HG03575 (cell line): ENCODE data around the gene EID2B.

Experiments
- ATAC-seq: cut with Tn5 transposase; IDR thresholded peaks from one replicate; pipeline ENCODE4 v1.9.1; 2021; ENCODE audit not compliant: unreplicated experiment, insufficient number of reproducible peaks, low FRiP score; ENCODE audit errors: extremely low read depth

Gene EID2B, protein sequence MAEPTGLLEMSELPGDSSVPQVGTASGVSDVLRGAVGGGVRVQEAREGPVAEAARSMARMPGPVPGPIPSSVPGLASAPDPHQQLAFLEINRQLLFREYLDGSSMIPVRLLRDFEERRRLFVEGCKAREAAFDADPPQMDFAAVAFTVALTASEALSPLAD

DNA sequence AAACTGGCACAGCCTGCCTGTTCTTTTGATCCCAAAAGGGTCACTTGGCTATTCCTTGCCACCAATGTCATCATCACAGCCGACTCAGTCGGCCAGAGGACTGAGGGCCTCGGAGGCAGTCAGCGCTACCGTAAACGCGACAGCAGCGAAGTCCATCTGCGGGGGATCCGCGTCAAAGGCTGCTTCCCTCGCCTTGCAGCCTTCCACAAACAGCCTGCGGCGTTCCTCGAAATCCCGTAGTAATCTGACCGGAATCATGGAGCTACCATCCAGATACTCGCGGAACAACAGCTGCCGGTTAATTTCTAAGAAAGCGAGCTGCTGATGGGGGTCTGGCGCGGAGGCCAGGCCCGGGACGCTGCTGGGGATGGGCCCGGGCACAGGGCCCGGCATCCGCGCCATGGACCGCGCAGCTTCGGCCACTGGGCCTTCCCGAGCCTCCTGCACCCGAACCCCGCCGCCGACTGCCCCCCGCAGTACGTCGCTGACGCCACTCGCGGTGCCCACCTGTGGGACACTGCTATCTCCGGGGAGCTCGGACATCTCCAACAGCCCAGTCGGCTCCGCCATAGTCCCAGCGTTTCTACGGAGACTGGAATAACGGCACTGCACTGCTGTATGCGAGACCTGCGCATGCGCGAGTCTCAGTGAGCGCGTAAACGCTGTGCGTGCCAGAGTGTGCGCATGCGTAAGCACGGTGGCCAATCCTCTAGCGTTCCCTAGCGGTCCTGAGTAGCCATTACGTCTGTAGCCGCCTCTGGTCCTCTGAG, at the start of gene EID2B:
TSS of gene EID2B (minus strand) at position 620 of the 770 bp plus-strand sequence. CDS start at position 570, 50 bp downstream.
- peak; percentile 82 for ATAC-seq

DNA sequence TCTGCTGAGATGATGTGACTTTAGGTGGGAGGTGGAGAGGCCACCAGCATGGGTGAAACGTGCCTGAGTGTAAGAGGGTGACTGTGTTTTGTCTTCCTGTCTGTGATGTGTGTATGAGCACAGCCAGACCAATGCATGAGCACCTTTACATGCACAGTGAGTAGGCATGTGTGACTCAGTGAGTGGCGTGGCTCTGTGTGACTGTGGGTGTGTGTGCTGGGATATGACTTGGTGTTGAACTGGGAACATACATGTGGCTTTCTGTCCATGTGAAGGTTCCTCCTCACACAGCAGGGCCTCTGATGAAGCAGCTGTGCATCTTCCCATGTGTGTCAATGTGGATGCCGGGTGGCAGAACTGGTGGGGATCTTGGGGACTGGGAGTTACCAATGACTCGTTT, 49.8 kb upstream of the EID2B start:
- ATAC-seq: no peak

DNA sequence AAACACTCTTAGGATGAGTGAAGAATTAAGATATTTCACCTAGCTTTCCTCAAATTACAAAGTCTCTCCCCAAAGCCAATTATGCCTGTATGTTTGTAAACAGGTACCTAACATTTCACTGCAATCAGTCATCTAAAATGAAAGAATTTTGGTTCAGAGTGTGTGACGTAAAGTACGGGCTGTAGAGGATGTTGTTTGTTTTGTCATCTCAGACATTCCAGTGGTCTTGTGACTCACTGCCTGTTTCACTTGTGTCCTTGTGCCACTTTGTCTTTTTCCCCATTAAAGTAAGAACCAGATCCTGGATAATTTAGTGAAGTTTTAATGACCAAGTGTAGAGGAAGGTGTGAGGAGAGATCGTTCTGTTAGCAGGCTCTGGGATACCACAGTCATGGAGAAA, 36.0 kb upstream of the EID2B start:
- ATAC-seq: no peak

DNA sequence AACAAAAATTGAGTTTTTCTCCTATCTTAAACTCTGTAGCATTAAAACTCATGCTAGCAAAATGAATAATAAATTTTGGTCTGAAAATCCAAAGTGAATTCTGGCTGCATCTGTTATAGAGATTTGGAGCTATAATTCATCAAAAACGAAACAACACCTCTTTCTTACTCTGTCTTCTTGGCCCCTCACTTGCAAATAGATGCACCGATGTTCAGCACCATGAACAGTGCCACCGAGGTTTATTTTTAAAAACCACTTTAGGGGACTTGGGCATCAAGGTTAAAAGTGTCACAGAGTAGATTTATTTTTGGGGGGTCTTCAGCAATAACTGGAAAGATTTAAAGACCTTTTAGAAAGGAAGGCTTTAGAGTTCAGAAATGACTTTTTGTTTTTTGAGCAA, 33.4 kb upstream of the EID2B start:
- no peak for ATAC-seq

DNA sequence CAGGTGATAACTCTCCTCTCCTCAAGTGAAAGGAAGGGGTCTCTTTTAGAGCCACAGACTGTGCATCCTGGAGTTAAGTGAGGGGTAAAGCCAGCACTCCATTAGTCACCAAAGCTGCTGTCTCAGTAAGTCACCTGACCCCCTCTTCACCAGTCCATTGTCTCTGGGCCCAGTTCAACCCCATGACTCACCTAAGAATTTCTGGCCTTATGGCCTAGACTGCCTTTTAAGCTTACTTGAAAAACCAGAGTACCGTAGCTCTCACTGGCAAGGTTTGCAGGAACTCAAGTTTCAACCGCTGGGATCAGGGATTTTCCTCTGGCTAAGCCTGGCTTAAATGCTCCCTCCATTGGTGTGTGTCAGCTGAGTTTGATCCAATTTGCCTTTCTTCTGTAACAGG, 30.8 kb upstream of the EID2B start:
- ATAC-seq: no peak

DNA sequence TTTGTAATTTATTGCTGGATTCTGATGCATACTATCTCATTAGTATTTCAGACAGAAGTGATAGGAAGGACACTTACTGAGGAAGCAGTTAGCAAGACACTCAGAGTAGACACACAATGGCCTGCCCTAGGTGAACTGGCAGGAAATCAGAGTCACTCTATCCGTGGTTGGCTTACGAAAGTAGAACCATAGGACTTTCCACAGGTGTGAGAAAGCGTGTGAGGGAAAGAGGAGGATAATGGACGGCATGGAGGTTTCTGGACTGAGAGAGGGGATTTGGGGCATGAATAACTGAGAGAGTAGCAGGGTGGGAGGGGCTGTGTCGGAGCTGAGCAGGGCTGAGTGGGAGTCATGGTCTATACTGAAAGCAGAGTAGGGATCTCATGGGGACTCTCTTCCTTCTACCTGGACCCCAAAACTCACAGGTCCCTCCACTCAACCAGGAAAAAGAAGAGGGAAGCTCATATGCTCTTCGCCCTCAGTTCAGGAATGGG, 26.0 kb upstream of the EID2B start:
- ATAC-seq: no peak

DNA sequence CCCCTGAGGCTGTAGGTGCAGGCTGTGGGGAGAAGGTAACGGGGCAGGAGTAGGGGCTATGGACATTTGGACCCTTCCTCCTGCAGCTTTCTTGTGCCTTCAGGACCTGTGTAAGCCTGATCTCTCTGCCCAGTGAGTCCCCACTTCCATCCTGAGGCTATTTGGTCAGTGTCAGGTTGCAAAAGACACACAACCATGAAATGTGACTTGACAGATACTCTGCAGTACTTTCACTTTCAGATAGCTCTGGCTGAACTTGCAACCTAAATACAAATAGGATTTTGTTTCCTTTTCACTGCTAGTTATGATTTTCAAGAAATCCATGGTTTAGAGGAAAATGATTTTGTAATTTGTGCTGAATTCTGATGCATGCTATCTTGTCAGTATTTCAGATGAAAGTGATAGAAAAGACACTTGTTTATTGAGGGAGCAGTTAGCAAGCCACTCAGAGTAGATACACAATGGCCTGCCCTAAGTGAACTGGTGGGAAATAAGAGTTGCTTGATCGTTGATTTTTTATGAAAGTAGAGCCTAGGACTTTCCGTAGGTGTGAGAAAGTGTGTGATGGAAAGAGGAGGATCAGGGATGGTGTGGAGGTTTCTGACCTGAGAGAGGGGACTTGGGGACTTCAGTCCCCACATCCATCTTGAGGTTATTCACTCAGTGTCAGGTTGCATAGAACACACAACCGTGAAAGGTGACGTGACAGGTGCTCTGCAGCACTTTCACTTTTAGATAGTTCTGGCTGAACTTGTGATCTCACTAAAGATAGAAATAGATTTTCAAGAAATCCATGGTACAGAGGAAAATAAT, 25.4 kb upstream of the EID2B start:
- ATAC-seq: no peak

DNA sequence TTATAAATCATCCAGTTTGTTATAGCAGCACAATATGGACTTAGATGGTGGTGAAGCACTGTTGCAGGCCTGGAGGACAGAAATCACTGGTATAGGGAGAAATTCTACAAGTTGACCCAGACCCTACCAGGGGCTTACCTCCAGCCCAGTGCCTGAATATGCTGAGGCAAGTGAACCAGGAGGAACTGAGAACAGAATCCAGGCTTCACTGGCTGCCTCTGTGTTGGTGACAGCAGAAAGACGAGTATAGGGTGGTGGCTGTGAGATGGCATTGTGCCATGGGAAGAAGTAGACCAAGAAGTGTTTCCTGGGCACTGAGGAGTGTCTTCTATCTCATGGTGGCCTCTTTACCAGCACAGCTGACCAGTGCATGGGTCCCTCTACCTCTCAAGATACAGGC, 23.2 kb upstream of the EID2B start:
- no peak for ATAC-seq

DNA sequence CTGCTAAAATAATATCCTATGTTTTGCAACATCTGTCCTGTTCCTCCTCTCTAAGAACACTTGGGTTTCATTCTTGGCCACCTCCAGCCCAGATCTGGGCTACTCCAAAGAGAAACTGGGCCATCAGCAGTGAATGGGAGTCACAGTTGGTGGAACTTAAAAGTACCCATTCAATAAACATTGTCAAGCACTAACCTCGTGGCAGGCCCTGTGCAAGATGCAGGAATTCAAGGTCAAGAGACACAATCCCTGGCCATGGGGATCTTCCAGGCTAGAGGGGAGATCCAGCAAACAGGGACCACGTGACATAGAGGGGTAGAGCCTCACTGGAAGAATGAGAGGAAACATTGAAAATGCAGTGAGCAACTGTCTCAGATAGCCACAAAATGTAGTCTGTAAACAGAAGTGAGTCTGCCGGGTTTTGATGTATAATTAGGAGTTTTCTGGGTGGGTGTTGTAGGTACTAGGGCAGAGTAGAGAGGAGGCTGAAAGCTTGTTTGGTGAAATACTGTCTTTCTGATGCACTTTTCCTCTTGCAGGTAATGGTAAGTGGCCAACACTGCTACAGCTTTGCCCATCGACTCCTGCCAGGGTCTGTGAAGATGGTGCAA, 22.2 kb upstream of the EID2B start:
- no peak for ATAC-seq

DNA sequence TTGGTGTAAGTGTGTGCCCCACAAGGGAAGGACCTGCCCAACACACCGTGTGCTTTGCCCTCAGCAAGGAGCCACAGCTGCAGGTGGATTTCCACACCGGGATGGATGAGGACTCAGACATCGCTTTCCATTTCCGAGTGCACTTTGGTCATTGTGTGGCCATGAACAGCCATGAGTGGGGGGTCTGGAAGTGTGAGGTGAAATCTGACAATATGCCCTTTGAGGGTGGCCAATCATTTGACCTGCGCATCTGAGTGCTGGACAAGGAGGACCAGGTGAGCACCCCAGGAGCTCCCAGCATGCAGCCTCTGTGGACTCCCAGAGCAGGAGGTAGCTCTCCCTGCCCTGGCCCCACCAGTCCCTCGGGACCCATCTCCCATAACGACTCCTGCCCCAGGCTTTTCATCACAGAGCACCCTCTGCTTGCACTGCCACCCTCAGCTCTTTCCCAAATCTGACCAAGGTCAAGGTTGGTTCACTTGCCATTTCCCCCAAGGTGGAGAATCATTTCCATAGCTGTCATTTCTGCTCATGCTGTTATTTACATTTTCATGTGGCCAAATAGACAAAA, 20.5 kb upstream of the EID2B start:
- ATAC-seq: no peak

DNA sequence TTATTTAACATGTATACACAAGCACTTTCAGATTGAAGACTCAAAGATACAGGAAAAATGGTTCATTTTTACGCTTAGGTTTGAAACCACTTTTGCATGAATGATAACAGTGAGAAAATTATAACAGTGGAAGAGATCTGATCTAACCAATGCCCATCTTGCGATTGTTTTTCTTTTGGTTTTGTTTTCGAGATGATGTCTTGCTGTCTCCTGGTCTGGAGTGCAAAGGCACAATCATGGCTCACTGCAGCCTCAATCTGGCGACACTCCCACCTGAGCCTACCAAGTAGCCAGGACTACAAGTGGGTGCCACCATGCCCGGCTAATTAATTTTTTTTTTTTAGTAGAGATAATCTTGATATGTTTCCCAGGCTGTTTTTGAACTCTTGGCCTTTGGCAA, 17.5 kb upstream of the EID2B start:
- no peak for ATAC-seq

DNA sequence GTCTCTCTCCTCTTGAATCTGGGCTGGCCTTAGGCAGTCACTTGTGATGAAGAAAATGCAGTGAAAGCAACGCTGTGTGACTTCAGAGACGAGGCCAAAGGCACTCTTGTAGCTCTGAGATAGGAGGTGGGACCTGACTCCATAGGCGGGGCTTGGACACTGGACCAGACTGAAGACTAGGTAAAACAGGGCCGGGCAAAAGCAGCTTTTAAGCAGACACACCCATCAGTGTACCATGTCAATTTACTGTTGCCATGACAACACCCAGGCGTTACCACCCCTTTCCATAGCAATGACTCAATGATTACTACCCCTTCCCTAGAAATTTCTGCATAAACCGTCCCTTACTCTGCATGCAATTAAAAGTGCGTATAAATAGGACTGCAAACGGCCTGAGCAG, 13.9 kb upstream of the EID2B start:
- ATAC-seq: no peak

DNA sequence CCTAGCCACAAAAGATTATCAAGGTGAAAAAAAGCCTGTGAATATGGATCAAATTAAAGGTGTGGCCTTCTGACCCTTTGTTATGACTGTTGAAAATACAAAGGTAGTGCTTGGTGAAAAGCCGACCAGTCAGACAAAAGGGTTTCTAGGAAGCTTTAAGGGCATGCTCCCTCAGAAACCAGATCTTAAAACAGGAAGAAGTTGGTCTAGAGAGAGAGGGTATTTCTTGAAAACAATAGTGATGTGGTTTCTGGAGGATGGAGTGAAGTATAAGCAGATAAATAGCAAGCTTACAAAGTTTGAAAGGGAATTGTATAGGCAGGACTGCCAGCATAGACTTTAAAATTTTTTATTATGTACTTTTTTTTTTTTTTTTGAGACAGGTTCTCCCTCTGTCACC, 12.3 kb upstream of the EID2B start:
- no peak for ATAC-seq

DNA sequence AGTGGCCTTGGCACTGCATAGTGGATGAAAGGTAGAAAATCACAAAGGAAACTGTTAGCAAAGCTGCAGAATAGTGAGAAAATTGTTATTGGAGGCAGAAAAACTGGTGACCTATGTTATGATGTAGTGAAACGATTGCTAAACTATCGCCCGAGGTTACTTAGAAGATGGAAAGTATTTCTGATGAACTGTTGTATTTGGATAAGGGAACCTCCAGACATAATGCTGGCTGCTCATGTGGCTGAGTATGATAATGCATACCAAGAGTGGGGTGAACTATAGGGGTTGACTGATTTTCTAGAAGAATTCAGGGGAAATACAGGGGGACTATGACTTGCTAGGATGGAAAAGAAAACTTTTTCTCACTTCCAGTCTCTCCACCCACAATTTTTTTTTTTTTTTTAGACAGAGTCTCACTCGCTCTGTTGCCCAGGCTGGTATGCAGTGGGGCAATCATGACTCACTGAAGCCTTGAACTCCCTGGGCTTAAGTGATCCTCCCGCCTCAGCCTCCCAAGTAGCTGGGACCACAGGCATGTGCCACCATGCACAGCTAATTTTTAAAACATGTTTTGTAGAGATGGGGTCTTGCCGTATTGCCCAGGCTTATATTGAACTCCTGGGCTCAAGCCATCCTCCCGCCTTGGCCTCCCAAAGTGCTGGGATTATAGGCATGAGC, 11.7 kb upstream of the EID2B start:
- ATAC-seq: no peak

DNA sequence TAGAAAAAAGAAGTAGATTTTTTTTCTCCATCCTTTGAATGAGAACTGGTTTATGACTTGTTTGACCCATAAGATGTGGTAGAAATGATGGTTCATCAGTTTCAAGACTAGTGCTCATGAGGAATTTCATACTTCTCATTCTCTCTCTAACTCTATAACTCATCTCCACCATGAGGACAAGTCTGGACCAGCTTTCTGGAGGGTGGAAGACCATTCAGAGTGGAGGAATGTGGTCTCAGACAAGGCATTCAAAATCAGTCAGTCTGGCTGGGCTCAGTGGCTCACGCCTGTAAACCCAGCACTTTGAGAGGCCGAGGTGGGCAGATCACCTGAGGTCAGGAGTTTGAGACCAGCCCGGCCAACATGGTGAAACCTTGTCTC, 10.8 kb upstream of the EID2B start:
- no peak for ATAC-seq

DNA sequence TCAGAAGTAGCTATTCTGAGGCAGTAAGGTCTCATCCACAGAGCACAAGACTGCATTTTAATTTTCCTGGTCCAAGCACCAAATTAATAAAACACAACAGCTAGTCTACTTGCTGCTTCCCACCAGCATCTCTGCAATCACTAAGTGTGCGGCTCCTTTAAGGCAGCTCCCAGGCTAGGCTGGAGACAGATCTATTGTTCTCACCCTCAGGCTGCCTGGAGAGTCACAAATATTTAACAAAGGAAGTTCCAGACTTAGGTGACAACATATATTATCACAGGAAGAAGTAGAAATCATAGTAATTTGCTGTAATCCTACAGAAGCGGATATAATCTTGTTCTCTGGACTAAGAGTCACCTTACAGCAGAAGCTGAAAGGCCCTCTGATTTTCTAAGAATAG, 9.6 kb upstream of the EID2B start:
- no peak for ATAC-seq

DNA sequence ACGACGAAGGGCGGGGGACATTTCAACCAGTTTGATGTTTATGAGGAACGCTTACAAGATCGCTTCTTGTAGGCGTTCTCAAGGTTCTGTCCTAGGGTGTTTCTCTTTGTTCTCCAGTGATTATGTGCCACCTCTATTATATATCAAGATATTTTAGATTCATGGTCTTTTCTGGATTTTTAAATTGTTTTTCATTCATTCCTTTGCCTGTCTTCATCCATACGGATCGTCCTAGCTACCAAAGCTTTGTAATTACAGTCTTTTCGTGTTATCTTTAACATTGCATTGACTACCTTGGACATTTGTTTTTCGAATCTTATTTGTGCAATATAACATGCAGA, 7.7 kb upstream of the EID2B start:
- no peak for ATAC-seq

DNA sequence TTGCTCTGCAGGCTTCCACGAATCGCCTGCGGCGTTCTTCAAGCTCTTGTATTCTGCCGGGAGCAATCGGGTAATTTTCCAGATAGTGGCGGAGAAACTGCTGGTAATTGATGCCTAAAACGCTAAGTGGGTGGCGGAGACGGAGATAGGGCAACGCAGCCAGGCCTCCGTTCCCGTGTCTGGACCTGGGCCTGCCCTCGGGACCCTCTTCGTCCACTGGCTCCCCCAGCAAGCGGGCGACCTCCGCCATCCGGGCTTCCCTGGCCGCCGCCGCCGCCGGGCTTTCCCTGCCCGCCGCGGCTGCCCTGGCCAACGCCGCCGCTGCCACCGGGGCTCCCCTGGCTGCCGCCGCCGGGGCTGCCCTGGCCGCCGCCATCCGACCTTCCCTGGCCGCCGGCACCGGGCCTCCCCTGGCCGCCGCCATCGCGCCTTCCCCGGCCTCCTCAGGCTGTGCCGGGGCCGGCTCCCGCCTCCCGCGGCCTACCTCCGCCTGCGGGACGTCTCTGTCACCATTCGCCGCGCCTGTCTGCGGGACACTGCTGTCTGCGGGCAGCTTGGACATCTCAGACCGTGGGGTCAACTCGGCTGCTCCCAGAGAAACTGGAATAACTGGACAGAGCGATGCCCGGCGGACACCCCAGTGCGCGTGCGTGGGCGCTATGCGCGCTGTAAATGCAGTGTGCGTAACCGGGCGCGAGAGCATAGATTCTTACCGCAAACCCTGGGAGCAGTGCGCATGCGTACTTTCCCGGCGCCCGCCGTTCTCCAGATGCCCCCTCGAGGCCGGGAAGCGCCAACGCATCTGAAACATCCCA, 7.1 kb upstream of the EID2B start, which contains the start of gene EID2:
TSS of gene EID2 (minus strand) at position 644 of the 815 bp plus-strand sequence. CDS start at position 562, 82 bp downstream.
- peak; percentile 66 for ATAC-seq
